GM23338 (cell line): ENCODE results near the gene TRIM15. TPM values are rescaled to one million over a fixed set of nuclear protein-coding genes. Genes with fewer than 3 reads are reported as not detected.

Experiments
- ATAC-seq: fragments of 200-7000 bp; cut with Tn5 transposase; 3 replicates; pipeline ENCODE4 v1.9.1; 2020
- DNase-seq: peaks from one replicate; pipeline ENCODE4 v3.0.0-alpha.2; 2015; ENCODE audit warnings: low spot score
- H2AFZ ChIP-seq: fragments of 200-600 bp; sonication (generic); 2 replicates; pipeline ENCODE4 v1.8.0; 2016; ENCODE audit warnings: antibody characterized with exemption, mild to moderate bottlenecking, moderate library complexity
- H3F3A ChIP-seq: fragments of 200-600 bp; sonication (generic); replicated peaks from 2 replicates; pipeline ENCODE4 v1.8.0; 2017; ENCODE audit warnings: antibody characterized with exemption, mixed run types, low read depth
- H3K27ac ChIP-seq: fragments of 200-600 bp; sonication (generic); 2 replicates; pipeline ENCODE4 v1.6.1; 2016; ENCODE audit warnings: low read depth
- H3K27me3 ChIP-seq: fragments of 200-600 bp; sonication (generic); 2 replicates; pipeline ENCODE4 v1.8.0; 2016; ENCODE audit warnings: mild to moderate bottlenecking, mixed run types, moderate library complexity; ENCODE audit not compliant: insufficient read depth
- H3K36me3 ChIP-seq: fragments of 200-600 bp; sonication (generic); 2 replicates; pipeline ENCODE4 v1.8.0; 2016; ENCODE audit warnings: mild to moderate bottlenecking; ENCODE audit not compliant: insufficient read depth
- H3K4me1 ChIP-seq: fragments of 200-600 bp; sonication (generic); 2 replicates; pipeline ENCODE4 v1.8.0; 2016; ENCODE audit warnings: mild to moderate bottlenecking, moderate library complexity; ENCODE audit not compliant: insufficient read depth
- H3K4me2 ChIP-seq: fragments of 200-600 bp; sonication (generic); 2 replicates; pipeline ENCODE4 v1.7.1; 2017; ENCODE audit warnings: mixed run types
- H3K4me3 ChIP-seq: fragments of 200-600 bp; sonication (generic); 2 replicates; pipeline ENCODE4 v1.6.1; 2016; ENCODE audit warnings: mixed run types
- H3K79me2 ChIP-seq: fragments of 200-600 bp; sonication (generic); replicated peaks from 2 replicates; pipeline ENCODE4 v1.8.0; 2017; ENCODE audit warnings: mild to moderate bottlenecking; ENCODE audit not compliant: insufficient read depth
- H3K9me2 ChIP-seq: fragments of 200-600 bp; sonication (generic); 2 replicates; pipeline ENCODE4 v1.8.0; 2017; ENCODE audit not compliant: insufficient read depth
- H4K20me1 ChIP-seq: fragments of 200-600 bp; sonication (generic); replicated peaks from 2 replicates; pipeline ENCODE4 v1.8.0; 2017; ENCODE audit warnings: mild to moderate bottlenecking; ENCODE audit not compliant: insufficient read depth
- H3K27ac Mint-ChIP-seq: 2 replicates; pipeline ENCODE4 v1.8.0; 2020; ENCODE audit warnings: inconsistent platforms, mild to moderate bottlenecking, moderate library complexity, mixed read lengths
- H3K27me3 Mint-ChIP-seq: 3 replicates; pipeline ENCODE4 v1.8.0; 2022; ENCODE audit warnings: low read depth, mild to moderate bottlenecking, moderate library complexity, mixed read lengths, inconsistent platforms; ENCODE audit not compliant: insufficient read depth, poor library complexity
- H3K36me3 Mint-ChIP-seq: 3 replicates; pipeline ENCODE4 v1.8.0; 2021; ENCODE audit warnings: low read depth, mild to moderate bottlenecking, inconsistent platforms, moderate library complexity, mixed read lengths
- H3K4me1 Mint-ChIP-seq: 3 replicates; pipeline ENCODE4 v1.8.0; 2020; ENCODE audit warnings: mild to moderate bottlenecking, inconsistent platforms, mixed read lengths
- H3K4me3 Mint-ChIP-seq: 3 replicates; pipeline ENCODE4 v1.8.0; 2021; ENCODE audit warnings: moderate library complexity, mild to moderate bottlenecking, inconsistent platforms, mixed read lengths
- H3K9me3 Mint-ChIP-seq: 3 replicates; pipeline ENCODE4 v1.8.0; 2020; ENCODE audit warnings: moderate library complexity, mild to moderate bottlenecking, inconsistent platforms, mixed read lengths
- CREB1 ChIP-seq: fragments of 250-450 bp; sonication (Bioruptor Pico); IDR thresholded peaks from 2 replicates; pipeline ENCODE4 v1.5.0; 2020; ENCODE audit warnings: low read depth, mild to moderate bottlenecking, moderate library complexity
- ETS1 ChIP-seq: IDR thresholded peaks from 2 replicates; pipeline ENCODE4 v1.6.1; 2016; ENCODE audit warnings: antibody characterized with exemption
- EZH2 ChIP-seq: fragments of 200-600 bp; sonication (generic); IDR thresholded peaks from one replicate; pipeline ENCODE4 v1.8.0; 2017; ENCODE audit warnings: antibody characterized with exemption, mild to moderate bottlenecking, low read depth; ENCODE audit not compliant: unreplicated experiment
- EZH2phosphoT487 ChIP-seq: fragments of 200-600 bp; sonication (generic); IDR thresholded peaks from one replicate; pipeline ENCODE4 v1.8.1; 2018; ENCODE audit warnings: antibody characterized with exemption; ENCODE audit not compliant: unreplicated experiment
- JUNB ChIP-seq: IDR thresholded peaks from one replicate; pipeline ENCODE4 v1.6.1; 2016; ENCODE audit warnings: antibody characterized with exemption; ENCODE audit not compliant: unreplicated experiment
- NANOG ChIP-seq: IDR thresholded peaks from 2 replicates; pipeline ENCODE4 v1.6.1; 2016; ENCODE audit warnings: antibody characterized with exemption, borderline replicate concordance
- POLR2AphosphoS5 ChIP-seq: IDR thresholded peaks from 2 replicates; pipeline ENCODE4 v1.6.1; 2016; ENCODE audit warnings: antibody characterized with exemption, low read depth
- REST ChIP-seq: IDR thresholded peaks from one replicate; pipeline ENCODE4 v1.6.1; 2018; ENCODE audit warnings: antibody characterized with exemption; ENCODE audit not compliant: unreplicated experiment
- STAT1 ChIP-seq: IDR thresholded peaks from one replicate; pipeline ENCODE4 v1.6.1; 2016; ENCODE audit warnings: antibody characterized with exemption; ENCODE audit not compliant: unreplicated experiment
- ZNF114 ChIP-seq: fragments of 250-450 bp; sonication (Bioruptor Pico); IDR thresholded peaks from 2 replicates; pipeline ENCODE4 v1.5.0; 2020; ENCODE audit warnings: mild to moderate bottlenecking, moderate library complexity
- ZNF331 ChIP-seq: fragments of 250-450 bp; sonication (Bioruptor Pico); IDR thresholded peaks from 2 replicates; pipeline ENCODE4 v1.5.0; 2020; ENCODE audit warnings: low read depth, mild to moderate bottlenecking, moderate library complexity
- ZNF462 ChIP-seq: fragments of 250-450 bp; sonication (Bioruptor Pico); IDR thresholded peaks from 2 replicates; pipeline ENCODE4 v1.5.0; 2020; ENCODE audit warnings: mild to moderate bottlenecking, moderate library complexity
- polyA plus RNA-seq: library from polyadenylated mRNA; unstranded; fragments of >200 nt; fragmentation: Nextera tagmentation; extraction: Ambion mirVana; gene quantifications from 2 replicates; pipeline ENCODE4 v1.2.1, GENCODE V29; 2016
- total RNA-seq: library from RNA; depleted of rRNA; stranded (reverse); fragments of >200 nt; shearing (Covaris generic); gene quantifications from 2 replicates; pipeline ENCODE4 v1.2.3, GENCODE V29; 2014
- TF ChIP-seq, protein P1 (sequence below), 2 experiments: fragments of 200-600 bp in 1 of 2; sonication (generic) in 1 of 2; conservative IDR thresholded peaks; 2 replicates each; pipeline versions ENCODE4 v1.5.1 to v1.6.1; 2016 to 2017; ENCODE audit warnings: antibody characterized with exemption in 2 of 2, low read depth in 2 of 2, mild to moderate bottlenecking in 2 of 2, moderate library complexity in 1 of 2

TRIM15 gene
- total and polyA plus RNA-seq, 2 experiments from 2014 or later, result 0.21 to 1.0 TPM

DNA sequence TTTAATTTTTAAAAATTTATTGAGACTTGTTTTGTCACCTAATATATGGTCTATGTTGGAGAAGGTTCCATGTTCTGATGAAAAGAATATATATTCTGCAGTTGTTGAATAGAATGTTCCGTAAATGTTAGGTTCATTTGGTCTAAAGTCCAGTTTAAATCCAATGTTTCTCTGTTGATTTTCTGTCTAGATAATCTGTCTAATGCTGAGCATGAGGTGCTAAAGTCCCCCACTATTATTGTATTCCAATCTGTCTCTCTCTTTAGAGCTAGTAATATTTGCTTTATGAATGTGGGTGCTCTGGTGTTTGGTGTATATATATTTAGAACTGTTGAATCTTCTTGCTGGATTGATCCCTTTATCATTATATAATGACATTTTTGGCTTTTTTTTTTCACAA is 15.5 kb downstream of the TRIM15 start:
- TF ChIP-seq CREB1 (CRISPR knock-in tag), result no peak
- no peak for TF ChIP-seq JUNB
- TF ChIP-seq REST, result no peak
- TF ChIP-seq NANOG, result no peak
- TF ChIP-seq ETS1, result no peak
- no peak for TF ChIP-seq STAT1
- TF ChIP-seq ZNF114 (CRISPR knock-in tag), result no peak
- TF ChIP-seq ZNF462 (CRISPR knock-in tag), result no peak
- TF ChIP-seq EZH2phosphoT487, result no peak
- TF ChIP-seq, protein P1, sequence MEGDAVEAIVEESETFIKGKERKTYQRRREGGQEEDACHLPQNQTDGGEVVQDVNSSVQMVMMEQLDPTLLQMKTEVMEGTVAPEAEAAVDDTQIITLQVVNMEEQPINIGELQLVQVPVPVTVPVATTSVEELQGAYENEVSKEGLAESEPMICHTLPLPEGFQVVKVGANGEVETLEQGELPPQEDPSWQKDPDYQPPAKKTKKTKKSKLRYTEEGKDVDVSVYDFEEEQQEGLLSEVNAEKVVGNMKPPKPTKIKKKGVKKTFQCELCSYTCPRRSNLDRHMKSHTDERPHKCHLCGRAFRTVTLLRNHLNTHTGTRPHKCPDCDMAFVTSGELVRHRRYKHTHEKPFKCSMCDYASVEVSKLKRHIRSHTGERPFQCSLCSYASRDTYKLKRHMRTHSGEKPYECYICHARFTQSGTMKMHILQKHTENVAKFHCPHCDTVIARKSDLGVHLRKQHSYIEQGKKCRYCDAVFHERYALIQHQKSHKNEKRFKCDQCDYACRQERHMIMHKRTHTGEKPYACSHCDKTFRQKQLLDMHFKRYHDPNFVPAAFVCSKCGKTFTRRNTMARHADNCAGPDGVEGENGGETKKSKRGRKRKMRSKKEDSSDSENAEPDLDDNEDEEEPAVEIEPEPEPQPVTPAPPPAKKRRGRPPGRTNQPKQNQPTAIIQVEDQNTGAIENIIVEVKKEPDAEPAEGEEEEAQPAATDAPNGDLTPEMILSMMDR (conservative IDR thresholded peaks at IDR 0.05; ENCODE audit: low read depth in 2 of 2), result no peak
- TF ChIP-seq ZNF331 (CRISPR knock-in tag), result no peak
- no peak for TF ChIP-seq POLR2AphosphoS5
- TF ChIP-seq EZH2, result no peak
- Histone ChIP-seq H2AFZ (no peak overlapping the region), H3K79me2 (no peaks in the 10 kb centered on the region), H3K9me2 (no peaks in the 10 kb centered on the region), H3K4me3 (no peak overlapping the region), H3K27ac (no peak overlapping the region), H4K20me1 (no peaks in the 10 kb centered on the region), H3F3A (no peaks in the 10 kb centered on the region), H3K36me3 (no peaks in the 10 kb centered on the region), H3K4me2 (no peak overlapping the region), H3K27me3 (peaks cover 11% of the 10 kb centered on the region), H3K4me1 (no peaks in the 10 kb centered on the region)
- ATAC-seq (no peak), DNase-seq (no peak)
- peaks cover 5% of the 10 kb centered on the region; the same call in 2 of the 3 replicates for H3K4me1 Mint-ChIP-seq
- no peaks in the 10 kb centered on the region for H3K36me3 Mint-ChIP-seq
- H3K4me3 Mint-ChIP-seq, result no peak overlapping the region
- H3K9me3 Mint-ChIP-seq, result peaks cover 4% of the 10 kb centered on the region; the same call in 1 of the 3 replicates
- peaks cover under 1% of the 10 kb centered on the region for H3K27me3 Mint-ChIP-seq
- no peak overlapping the region for H3K27ac Mint-ChIP-seq
